ENCODE results near the gene MRPS18A.
"Not testable (repeated sequence)": the region's sequence is repeated elsewhere in the genome, so short reads cannot be mapped to it uniquely, and the experiment has no call there.

The MRPS18A gene

GRCh38 chr6:43636308-43636659 lies 51.3 kb downstream of the MRPS18A start:
- no peak for TF ChIP-seq CTCF (IDR thresholded peaks at IDR 0.05; ENCODE audit: insufficient read depth, low read depth, low read length, missing control alignments)
- H3K4me3 ChIP-seq (ENCODE audit: low read depth, low read length) = peak overlapping the region; percentile 94
- peak; percentile 30 for DNase-seq (ENCODE audit: low read depth)

GRCh38 chr6:43635387-43636307 lies 51.9 kb downstream of the MRPS18A start, which contains the start of gene MAD2L1BP:
TSS of gene MAD2L1BP (plus strand) at chr6:43635840. CDS start at chr6:43635876, 36 bp downstream.
- peak; percentile 87 for DNase-seq (ENCODE audit: low read depth)
- no peak for TF ChIP-seq CTCF (IDR thresholded peaks at IDR 0.05; ENCODE audit: insufficient read depth, low read depth, low read length, missing control alignments)
- H3K4me3 ChIP-seq (ENCODE audit: low read depth, low read length) = peak within 1 kb of the TSS; percentile 94

DNA sequence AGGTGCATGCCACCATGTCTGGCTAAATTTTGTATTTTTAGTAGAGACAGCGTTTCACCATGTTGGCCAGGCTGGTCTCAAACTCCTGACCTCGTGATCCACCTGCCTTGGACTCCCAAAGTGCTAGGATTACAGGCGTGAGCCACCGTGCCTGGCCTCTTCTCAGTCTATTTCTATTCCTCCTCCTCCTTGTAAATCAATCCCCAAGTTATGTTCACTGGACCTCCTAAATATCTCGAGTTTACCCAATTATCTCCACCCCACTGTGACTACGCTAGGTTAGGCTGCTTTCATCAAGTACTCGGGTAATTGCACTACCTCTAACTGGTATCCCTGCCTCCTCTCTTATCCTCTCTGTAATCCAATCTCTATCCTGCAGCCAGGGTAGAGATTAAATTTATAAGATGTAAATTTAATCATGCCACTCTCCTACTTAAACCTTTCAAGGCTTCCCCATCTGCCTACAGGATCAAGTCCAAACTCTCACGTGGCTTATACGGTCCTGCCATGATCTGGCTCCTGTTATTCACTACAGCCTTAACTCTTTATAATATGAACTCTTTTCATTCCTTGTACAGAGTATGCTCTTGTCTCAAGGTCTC lies 52.8 kb downstream of the MRPS18A start:
- DNase-seq (ENCODE audit: low read depth) = no peak
- TF ChIP-seq CTCF (IDR thresholded peaks at IDR 0.05; ENCODE audit: insufficient read depth, low read depth, low read length, missing control alignments) = no peak
- H3K4me3 ChIP-seq (ENCODE audit: low read depth, low read length) = no peak overlapping the region

GRCh38 chr6:43633002-43633401 lies 54.6 kb downstream of the MRPS18A start:
- not testable (repeated sequence) for DNase-seq (ENCODE audit: low read depth); H3K4me3 ChIP-seq (ENCODE audit: low read depth, low read length)

DNA sequence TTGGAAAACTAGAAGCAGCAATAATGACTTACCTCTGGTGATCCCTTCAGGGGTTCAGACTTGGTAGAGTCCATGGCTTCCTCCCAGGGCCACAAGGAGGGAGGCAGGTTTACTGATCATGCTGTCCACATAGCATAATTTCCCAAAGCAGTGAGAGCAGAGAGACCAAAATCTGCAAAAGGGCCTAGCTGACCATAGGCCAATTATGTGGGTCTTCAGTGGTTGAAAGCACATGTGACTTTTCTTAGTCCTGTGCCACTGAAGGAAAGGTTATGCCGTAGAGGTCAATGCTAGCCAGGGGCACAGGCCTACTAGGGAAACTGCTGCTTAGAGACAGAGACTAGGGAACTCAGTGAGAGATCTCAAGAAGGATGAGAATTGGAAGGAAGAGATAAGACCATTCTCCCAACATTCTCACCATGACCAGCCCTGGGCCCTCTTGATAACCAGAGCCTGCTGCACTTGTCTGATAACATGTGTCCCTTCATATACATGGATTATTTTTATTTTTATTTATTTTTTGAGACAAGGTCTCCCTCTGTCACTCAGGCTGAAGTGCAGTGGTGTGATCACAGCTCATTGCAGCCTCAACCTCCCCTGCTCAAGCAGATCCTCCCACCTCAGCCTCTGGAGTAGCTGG lies 56.5 kb downstream of the MRPS18A start:
- DNase-seq (ENCODE audit: low read depth) = no peak
- no peak overlapping the region for H3K4me3 ChIP-seq (ENCODE audit: low read depth, low read length)
- no peak for TF ChIP-seq CTCF (IDR thresholded peaks at IDR 0.05; ENCODE audit: insufficient read depth, low read depth, low read length, missing control alignments)

DNA sequence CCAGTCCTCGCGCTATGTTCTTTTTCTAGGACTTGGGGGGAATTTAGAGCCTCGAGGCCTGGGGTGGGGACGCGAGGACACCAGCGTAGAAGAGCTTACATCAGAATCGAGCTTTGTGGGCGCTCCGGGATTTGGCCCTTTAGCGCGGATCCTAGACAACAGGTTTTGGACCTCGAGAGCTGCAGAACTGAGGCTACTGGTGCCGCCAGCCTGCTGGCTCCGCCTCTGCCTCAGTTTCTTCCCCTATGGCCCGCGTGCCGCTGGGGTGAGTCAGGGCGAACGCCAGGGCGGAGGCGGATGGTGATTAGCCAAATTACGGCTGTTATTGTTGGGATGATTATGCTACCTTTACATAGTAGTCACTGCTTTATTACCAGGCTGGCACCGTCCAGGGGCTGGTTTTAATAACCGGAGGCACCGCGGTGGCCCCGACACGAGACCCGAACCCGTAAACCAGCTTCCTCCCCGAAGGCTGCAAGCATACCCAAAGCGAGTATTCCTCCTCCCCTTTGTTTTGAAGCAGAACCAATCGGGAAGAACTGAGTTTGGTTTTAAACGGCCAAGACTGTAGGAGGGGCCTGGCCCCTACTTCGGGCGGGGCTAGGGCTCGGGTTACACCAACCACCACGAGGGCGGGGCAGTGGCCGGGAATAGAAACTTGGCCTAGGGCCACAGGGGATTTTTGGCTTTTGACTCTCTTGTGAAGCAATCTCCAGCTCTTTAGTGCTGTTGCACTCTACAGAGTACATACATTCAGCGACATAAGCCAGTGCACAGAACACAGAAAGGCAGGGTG lies 57.9 kb downstream of the MRPS18A start:
- DNase-seq (ENCODE audit: low read depth) = peak; percentile 97
- no peak for TF ChIP-seq CTCF (IDR thresholded peaks at IDR 0.05; ENCODE audit: insufficient read depth, low read depth, low read length, missing control alignments)
- peak overlapping the region; percentile 98 for H3K4me3 ChIP-seq (ENCODE audit: low read depth, low read length)

Data from GM12865 (cell line).